Measurements from ENCODE around the gene U2AF2.

GRCh38 chr19:55668603-55669348 is 13.9 kb downstream of the U2AF2 start:
- TF ChIP-seq CTCF (IDR thresholded peaks at IDR 0.05) (no peak), POLR2A (IDR thresholded peaks at IDR 0.05) (no peak)

Data from lower leg skin (tissue), 3 donors.